Heart right ventricle (tissue), 16 donors: Measurements from ENCODE around the gene MSMB. TPM values are rescaled to one million over a fixed set of nuclear protein-coding genes. Genes with fewer than 3 reads are reported as not detected.

Experiments used
- ATAC-seq, 8 donors: fragments of 200-7000 bp; cut with Tn5 transposase; one replicate each; pipeline ENCODE4 v1.9.1; 2020; ENCODE audit warnings: mild to moderate bottlenecking in 8 of 8, moderate library complexity in 8 of 8, moderate number of reproducible peaks in 1 of 8
- DNase-seq, 2 donors: peaks; one replicate each; pipeline ENCODE4 v3.0.0-alpha.2; 2020
- H3K27ac ChIP-seq, 10 donors: fragments of 200-600 bp; sonication (generic) in 2 of 10; one replicate each; pipeline versions ENCODE4 v1.5.0 to v1.8.0; 2020 to 2022; ENCODE audit warnings: mild to moderate bottlenecking in 3 of 10
- H3K27me3 ChIP-seq, 7 donors: fragments of 200-600 bp; one replicate each; pipeline ENCODE4 v1.8.0; 2021 to 2022; ENCODE audit warnings: mild to moderate bottlenecking in 2 of 7
- H3K36me3 ChIP-seq, 9 donors: fragments of 200-600 bp; sonication (generic) in 1 of 9; one replicate each; pipeline versions ENCODE4 v1.5.0 to v1.8.0; 2020 to 2022; ENCODE audit warnings: mild to moderate bottlenecking in 2 of 9
- H3K4me1 ChIP-seq, 9 donors: fragments of 200-600 bp; sonication (generic) in 1 of 9; one replicate each; pipeline versions ENCODE4 v1.5.0 to v1.8.0; 2020 to 2022; ENCODE audit warnings: mild to moderate bottlenecking in 4 of 9
- H3K4me3 ChIP-seq, 10 donors: fragments of 200-600 bp; sonication (generic) in 2 of 10; one replicate each; pipeline versions ENCODE4 v1.5.0 to v1.8.0; 2020 to 2022; ENCODE audit warnings: mild to moderate bottlenecking in 7 of 10, moderate library complexity in 2 of 10
- H3K9me3 ChIP-seq, 11 donors: fragments of 200-600 bp in 10 of 11; sonication (generic) in 2 of 11; one replicate each; pipeline versions ENCODE4 v1.5.0 to v1.8.0; 2013 to 2022; ENCODE audit warnings: mild to moderate bottlenecking in 2 of 11, control low read depth in 1 of 11, moderate library complexity in 1 of 11
- WGBS, 2 donors: extraction: QIAGEN DNeasy Blood & Tissue Kit; methylation state at CpG; one replicate each; pipeline ENCODE4 v1.1.7; 2013; ENCODE audit warnings: inconsistent platforms in 1 of 2; 5-methylcytosine and 5-hydroxymethylcytosine counted together
- intact Hi-C, 10 donors: fragments of 100-400 bp; cut with DNase I; formaldehyde crosslinking; loops; one replicate each; pipeline versions ENCODE4 v1.11.1 to v1.14.2; 2022
- polyA plus RNA-seq, 2 donors: library from polyadenylated mRNA; stranded (reverse); fragments of 200-250 nt; gene quantifications; one replicate each; pipeline ENCODE4 v1.2.3, GENCODE V29; 2013
- total RNA-seq, 10 donors: library from RNA; stranded (reverse); fragmentation: NEBNext Ultra II Directional in 3 of 10; extraction: Animal tissue kit (Norgen Biotek cat#: 25700) in 3 of 10; gene quantifications; one replicate each; pipeline versions ENCODE4 v1.2.1 to v1.2.4, GENCODE V29; 2021 to 2023
- TF ChIP-seq, protein P1 (sequence below), 9 donors: fragments of 200-600 bp; sonication (generic) in 2 of 9; IDR thresholded peaks; one replicate each; pipeline versions ENCODE4 v1.5.0 to v1.8.0; 2021 to 2022; ENCODE audit warnings: antibody characterized with exemption in 9 of 9, mild to moderate bottlenecking in 5 of 9, moderate library complexity in 1 of 9
- donor health status: Arrhythmogenic right ventricular cardiomyopathy.
- donor health status: ischemic (EF 13 %, LVEDD 7.1; RV severe dilation, severe dysfunction).
- donor health status: healthy with polysubstance abuse.
- donor health status: DM: no; HTN: yes; CAD: no.
- donor health status: DM: no; HTN: no; CAD: no.
- donor health status: ischemic (EF 25% LVEDD 6.9; RV normal size, moderate dysfunction).
- donor health status: ischemic (EF 25% LVEDD 5.7; RV mildly dilated, moderate dysfunction).
- donor health status: healthy.
- donor health status: DM: yes; HTN: yes; CAD: no.
- donor health status: Ischemic cardiomyopathy.
- donor health status: ischemic (EF 35%, LVEDD 5.7; RV mildly dilated, moderate dysfunction).
- donor health status: nonischemic (EF 11% LVEDD 7.7; RV severe dilation, severe dysfunction).
- donor health status: DM: yes; HTN: yes; CAD: no.
- donor health status: PGD.
- donor health status: ischemic (EF 29% LVEDD 5.4; RV normal size, mild dysfunction).
- donor health status: nonischemic (EF 23%, LVEDD 6.1; RV moderate dilation, normal function).

The MSMB gene
- total and polyA plus RNA-seq, 12 donors = not detected

DNA sequence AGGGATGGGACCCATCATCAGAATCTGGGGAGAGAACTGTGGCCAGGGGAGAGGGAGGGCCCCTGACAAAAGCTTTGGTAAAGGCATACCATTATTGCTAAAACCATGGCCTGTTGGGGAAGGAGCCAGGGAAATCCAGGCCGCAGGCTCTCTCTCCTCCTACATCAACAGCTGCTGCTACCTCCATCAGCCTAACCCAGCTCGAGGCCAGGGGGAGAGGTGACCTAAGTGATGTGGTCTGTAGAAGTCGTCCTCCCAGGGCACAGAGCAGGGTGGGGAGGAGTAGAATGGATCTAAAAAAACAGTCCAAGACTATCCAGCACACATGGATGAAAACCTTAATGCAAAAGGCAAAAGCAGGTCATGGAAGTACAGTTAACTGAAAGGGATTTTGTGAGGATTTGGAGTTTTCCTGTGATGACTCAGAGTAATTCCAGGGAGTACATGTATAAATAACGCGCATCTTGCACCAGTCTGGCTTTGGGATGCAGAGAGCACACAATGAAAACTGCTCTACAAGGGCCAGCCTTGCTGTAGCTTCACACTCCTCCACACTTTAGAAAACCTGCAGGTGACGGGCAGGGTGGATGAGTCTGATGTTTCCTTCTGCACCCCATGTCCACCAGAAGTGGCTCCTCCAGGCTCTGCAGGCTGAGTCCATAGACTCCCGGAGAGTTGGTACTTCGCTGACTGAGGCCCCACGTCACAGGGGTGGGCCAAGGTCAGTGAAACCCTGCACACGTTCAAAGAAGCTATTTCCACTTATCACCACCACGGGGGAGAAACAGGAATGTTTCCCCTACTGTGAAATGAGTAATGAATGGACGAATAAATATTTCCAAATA, 38.5 kb upstream of the MSMB start:
- no peak overlapping the region for H3K27ac ChIP-seq
- no peaks in the 10 kb centered on the region for H3K27me3 ChIP-seq
- H3K9me3 ChIP-seq = peaks cover 0 to 4% (median 0%) of the 10 kb centered on the region in 11 donors
- H3K4me3 ChIP-seq = no peak overlapping the region
- H3K36me3 ChIP-seq = no peaks in the 10 kb centered on the region
- DNase-seq = no peak
- intact Hi-C loops = no loop called here
- TF ChIP-seq, protein P1, sequence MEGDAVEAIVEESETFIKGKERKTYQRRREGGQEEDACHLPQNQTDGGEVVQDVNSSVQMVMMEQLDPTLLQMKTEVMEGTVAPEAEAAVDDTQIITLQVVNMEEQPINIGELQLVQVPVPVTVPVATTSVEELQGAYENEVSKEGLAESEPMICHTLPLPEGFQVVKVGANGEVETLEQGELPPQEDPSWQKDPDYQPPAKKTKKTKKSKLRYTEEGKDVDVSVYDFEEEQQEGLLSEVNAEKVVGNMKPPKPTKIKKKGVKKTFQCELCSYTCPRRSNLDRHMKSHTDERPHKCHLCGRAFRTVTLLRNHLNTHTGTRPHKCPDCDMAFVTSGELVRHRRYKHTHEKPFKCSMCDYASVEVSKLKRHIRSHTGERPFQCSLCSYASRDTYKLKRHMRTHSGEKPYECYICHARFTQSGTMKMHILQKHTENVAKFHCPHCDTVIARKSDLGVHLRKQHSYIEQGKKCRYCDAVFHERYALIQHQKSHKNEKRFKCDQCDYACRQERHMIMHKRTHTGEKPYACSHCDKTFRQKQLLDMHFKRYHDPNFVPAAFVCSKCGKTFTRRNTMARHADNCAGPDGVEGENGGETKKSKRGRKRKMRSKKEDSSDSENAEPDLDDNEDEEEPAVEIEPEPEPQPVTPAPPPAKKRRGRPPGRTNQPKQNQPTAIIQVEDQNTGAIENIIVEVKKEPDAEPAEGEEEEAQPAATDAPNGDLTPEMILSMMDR (IDR thresholded peaks at IDR 0.05) = no peak
- no peak for ATAC-seq
- 65 to 66% methylated on average over 12 of the region's 12 CpGs for WGBS, 2 donors
- peaks cover 0 to 7% (median 0%) of the 10 kb centered on the region in 9 donors for H3K4me1 ChIP-seq

DNA sequence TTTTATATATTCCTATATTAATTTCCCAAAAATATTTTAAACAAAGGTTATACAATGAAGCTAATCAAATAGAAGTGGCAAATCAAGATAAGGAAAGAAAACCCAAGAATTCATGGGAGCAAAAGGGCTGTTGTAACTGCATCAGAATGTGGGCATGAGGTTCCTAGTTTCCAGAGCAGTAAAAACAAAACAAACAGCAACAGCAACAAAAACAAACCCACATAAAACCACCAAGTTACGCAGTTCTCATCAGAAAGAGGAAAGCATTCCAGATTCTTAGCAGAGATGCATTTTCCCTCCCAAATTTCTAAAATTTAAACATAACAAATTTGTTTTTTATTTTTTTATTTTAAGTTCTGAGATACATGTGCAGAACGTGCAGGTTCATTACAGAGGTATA, 34.8 kb upstream of the MSMB start:
- TF ChIP-seq, protein P1 (IDR thresholded peaks at IDR 0.05) = no peak
- intact Hi-C loops = no loop called here
- no peak overlapping the region for H3K4me3 ChIP-seq
- ATAC-seq (no peak), DNase-seq (no peak)
- no peaks in the 10 kb centered on the region for H3K27me3 ChIP-seq
- H3K27ac ChIP-seq = no peak overlapping the region
- WGBS, 2 donors = 80 to 94% methylated on average over 2 of the region's 2 CpGs
- peaks cover 0 to 11% (median 0%) of the 10 kb centered on the region in 9 donors for H3K4me1 ChIP-seq
- H3K9me3 ChIP-seq = peaks cover 0 to 4% (median 0%) of the 10 kb centered on the region in 11 donors
- H3K36me3 ChIP-seq = no peaks in the 10 kb centered on the region

DNA sequence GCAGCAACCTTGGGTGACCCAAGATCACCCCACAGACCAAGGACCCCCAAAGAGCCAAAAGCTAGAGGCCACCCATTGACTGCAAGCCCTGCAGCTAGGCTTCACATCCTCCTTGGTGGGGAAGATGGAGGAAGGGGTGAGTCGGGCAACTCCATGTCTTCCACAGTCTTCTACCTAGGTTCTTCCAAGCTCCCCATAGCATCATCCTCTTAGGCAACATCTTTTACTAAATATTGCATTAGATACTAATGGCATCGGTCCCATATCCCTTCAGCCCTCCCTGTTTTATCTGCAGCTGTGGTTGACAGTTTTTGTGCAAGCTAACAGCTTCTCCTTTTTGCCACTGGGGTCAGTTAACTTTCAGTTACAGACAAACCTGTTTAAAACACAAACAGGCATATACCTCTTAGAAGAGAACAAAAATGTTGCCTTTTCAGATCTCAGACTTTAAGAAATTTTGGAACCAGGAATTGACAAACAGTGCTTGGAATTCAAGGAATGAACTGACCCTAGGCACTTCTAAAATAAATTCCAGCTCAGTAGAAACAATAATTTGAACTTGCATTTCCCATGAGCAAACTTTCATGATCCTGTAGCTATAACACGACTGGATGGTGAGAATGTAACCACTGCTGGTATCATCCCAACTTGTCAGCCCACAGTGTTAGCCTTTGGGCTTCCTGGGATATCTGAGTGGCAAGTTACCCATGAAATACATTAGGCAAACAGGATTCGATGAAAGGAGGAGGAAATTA, 33.9 kb upstream of the MSMB start:
- intact Hi-C loops = no loop called here
- no peak for ATAC-seq
- TF ChIP-seq, protein P1 (IDR thresholded peaks at IDR 0.05) = no peak
- Histone ChIP-seq H3K27me3 (no peaks in the 10 kb centered on the region), H3K27ac (no peak overlapping the region), H3K4me1 (peaks cover 0 to 11% (median 0%) of the 10 kb centered on the region in 9 donors), H3K36me3 (no peaks in the 10 kb centered on the region), H3K9me3 (peaks cover 0 to 4% (median 0%) of the 10 kb centered on the region in 11 donors), H3K4me3 (no peak overlapping the region)
- no peak for DNase-seq
- WGBS, 2 donors = 67 to 76% methylated on average over 4 of the region's 4 CpGs

DNA sequence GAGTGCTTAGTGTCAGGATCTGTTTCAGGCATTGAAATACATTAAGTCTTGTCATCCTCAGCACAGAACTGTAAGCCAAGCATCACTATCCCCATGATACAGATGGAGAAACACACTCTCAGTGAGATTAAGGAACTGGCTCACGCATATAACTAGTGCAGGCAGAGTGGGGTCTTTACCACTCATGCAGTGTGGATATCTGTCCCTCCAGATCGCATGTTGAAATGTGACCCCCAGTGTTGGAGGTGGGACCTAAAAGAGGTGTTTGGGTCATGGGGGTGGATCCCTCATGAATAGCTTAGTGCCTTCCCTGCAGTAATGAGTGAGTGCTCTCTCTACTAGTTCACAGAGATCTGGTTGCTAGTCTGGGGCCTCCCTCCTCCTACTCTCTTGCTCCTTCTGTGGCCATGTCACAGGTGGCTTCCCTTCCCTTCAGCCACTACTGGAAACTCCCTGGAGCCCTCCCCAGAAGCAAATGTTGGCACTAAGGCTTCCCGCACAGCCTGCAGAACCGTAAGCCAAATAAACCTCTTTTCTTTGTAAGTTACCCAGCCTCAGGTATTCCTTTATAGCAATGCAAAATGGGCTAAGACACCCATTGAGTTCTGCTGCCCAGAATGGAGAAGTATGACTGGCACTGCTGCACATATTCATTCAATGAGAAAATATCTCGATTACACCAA, 31.8 kb upstream of the MSMB start:
- TF ChIP-seq, protein P1 (IDR thresholded peaks at IDR 0.05) = no peak
- intact Hi-C loops = no loop called here
- peak overlapping the region in 1 of 10 donors; percentile 54 for H3K27ac ChIP-seq
- H3K4me1 ChIP-seq = peaks cover 0 to 11% (median 0%) of the 10 kb centered on the region in 9 donors
- WGBS, 2 donors = 76 to 80% methylated on average over 5 of the region's 5 CpGs
- peaks cover 0 to 9% (median 0%) of the 10 kb centered on the region in 11 donors for H3K9me3 ChIP-seq
- H3K4me3 ChIP-seq = no peak overlapping the region
- no peaks in the 10 kb centered on the region for H3K27me3 ChIP-seq
- ATAC-seq = peak in 2 of 8 donors; percentile 19 to 30
- no peak for DNase-seq
- no peaks in the 10 kb centered on the region for H3K36me3 ChIP-seq
